Neural crest cell (in vitro differentiated cells): Measurements from ENCODE around the gene ATXN7L3B. TPM values are rescaled to one million over a fixed set of nuclear protein-coding genes. Genes with fewer than 3 reads are reported as not detected.
"Not testable (repeated sequence)": the region's sequence is repeated elsewhere in the genome, so short reads cannot be mapped to it uniquely, and the experiment has no call there.

Experiments used
- DNase-seq: peaks from one replicate; pipeline ENCODE4 v3.0.0; 2021; ENCODE audit warnings: low read depth, mixed read lengths, low spot score
- H3K27ac Mint-ChIP-seq: one replicate; pipeline ENCODE4 v1.8.0; 2021; ENCODE audit warnings: mild to moderate bottlenecking, mixed read lengths; ENCODE audit not compliant: unreplicated experiment
- H3K27me3 Mint-ChIP-seq: 2 replicates; pipeline ENCODE4 v1.8.0; 2021; ENCODE audit warnings: low read depth, mild to moderate bottlenecking, mixed read lengths
- H3K36me3 Mint-ChIP-seq: 2 replicates; pipeline ENCODE4 v1.8.0; 2021; ENCODE audit warnings: low read depth, mild to moderate bottlenecking, mixed read lengths
- H3K4me1 Mint-ChIP-seq: 2 replicates; pipeline ENCODE4 v1.8.0; 2021; ENCODE audit warnings: mixed read lengths
- H3K4me3 Mint-ChIP-seq: one replicate; pipeline ENCODE4 v1.8.0; 2021; ENCODE audit warnings: mild to moderate bottlenecking, mixed read lengths
- H3K9me3 Mint-ChIP-seq: 2 replicates; pipeline ENCODE4 v1.8.0; 2021; ENCODE audit warnings: mixed read lengths
- total RNA-seq: library from RNA; stranded (reverse); gene quantifications from 2 replicates; pipeline ENCODE4 v1.2.1, GENCODE V29; 2021
- TF ChIP-seq, protein P1 (sequence below): fragments of 200-600 bp; sonication (generic); conservative IDR thresholded peaks from 2 replicates; pipeline ENCODE4 v1.5.0; 2021; ENCODE audit warnings: antibody characterized with exemption, mild to moderate bottlenecking

The ATXN7L3B gene
- total RNA-seq, 1 donor from 2014 or later: 59.7 TPM

DNA sequence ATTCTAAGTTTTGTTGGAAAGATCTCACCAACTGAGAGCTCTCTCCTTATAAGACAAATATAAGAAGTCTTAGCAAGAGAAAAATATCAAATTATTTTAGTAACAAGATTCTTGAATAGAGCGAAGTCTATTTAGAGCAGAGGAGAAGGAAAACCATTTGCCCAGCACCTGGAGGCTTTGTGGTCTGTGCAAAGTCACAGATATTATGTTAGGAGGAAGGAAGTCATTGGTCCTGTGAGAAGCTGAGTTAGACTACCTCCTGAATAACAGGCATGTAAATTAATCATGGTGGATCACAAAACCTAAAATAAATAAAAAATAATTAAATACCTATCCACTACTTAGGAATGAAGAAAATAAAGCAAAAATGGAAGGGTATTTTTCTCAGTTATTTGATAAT, 38.4 kb upstream of the ATXN7L3B start:
- H3K27ac Mint-ChIP-seq: no peak overlapping the region
- peaks cover 10% of the 10 kb centered on the region for H3K36me3 Mint-ChIP-seq
- H3K4me1 Mint-ChIP-seq: no peaks in the 10 kb centered on the region
- no peaks in the 10 kb centered on the region for H3K27me3 Mint-ChIP-seq
- no peak for DNase-seq
- H3K9me3 Mint-ChIP-seq: peaks cover 3% of the 10 kb centered on the region
- TF ChIP-seq, protein P1, sequence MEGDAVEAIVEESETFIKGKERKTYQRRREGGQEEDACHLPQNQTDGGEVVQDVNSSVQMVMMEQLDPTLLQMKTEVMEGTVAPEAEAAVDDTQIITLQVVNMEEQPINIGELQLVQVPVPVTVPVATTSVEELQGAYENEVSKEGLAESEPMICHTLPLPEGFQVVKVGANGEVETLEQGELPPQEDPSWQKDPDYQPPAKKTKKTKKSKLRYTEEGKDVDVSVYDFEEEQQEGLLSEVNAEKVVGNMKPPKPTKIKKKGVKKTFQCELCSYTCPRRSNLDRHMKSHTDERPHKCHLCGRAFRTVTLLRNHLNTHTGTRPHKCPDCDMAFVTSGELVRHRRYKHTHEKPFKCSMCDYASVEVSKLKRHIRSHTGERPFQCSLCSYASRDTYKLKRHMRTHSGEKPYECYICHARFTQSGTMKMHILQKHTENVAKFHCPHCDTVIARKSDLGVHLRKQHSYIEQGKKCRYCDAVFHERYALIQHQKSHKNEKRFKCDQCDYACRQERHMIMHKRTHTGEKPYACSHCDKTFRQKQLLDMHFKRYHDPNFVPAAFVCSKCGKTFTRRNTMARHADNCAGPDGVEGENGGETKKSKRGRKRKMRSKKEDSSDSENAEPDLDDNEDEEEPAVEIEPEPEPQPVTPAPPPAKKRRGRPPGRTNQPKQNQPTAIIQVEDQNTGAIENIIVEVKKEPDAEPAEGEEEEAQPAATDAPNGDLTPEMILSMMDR: no peak
- no peak overlapping the region for H3K4me3 Mint-ChIP-seq

DNA sequence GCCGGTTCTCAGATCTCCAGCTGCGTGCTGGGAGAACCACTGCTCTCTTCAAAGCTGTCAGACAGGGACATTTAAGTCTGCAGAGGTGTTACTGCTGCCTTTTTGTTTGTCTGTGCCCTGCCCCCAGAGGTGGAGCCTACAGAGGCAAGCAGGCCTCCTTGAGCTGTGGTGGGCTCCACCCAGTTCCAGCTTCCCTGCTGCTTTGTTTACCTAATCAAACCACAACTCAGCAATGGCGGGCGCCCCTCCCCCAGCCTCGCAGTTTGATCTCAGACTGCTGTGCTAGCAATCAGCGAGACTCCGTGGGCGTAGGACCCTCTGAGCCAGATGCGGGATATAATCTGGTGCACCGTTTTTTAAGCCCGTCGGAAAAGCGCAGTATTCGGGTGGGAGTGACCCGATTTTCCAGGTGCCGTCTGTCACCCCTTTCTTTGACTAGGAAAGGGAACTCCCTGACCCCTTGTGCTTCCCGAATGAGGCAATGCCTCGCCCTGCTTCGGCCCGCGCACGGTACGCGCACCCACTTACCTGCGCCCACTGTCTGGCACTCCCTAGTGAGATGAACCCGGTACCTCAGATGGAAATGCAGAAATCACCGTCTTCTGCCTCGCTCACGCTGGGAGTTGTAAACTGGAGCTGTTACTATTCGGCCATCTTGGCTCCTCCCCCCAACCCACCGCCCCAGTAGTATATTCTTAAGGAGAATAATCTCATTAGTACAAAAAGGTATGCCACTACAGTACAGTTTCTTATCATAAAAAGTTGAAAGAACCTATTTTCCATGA, 28.6 kb upstream of the ATXN7L3B start:
- H3K36me3 Mint-ChIP-seq, DNase-seq: not testable (repeated sequence)

DNA sequence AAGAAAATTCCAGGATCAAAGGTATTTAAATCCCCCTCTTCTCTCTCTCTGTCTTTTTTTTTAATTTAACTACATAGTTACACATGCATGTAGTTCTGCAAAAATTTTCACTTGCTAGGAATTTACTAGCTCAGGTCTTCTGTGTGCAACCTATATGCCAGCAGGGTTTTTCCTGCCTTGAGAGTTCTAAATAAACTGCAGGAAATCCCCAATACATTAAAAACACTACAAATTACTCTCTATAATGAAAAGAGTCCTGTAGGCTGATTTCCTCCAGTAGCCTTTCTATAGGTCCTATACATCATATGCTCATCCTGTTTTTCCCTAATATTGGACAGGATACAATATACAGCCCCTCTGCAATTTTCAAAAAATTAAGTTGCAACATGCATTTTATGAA, 27.7 kb upstream of the ATXN7L3B start:
- no peaks in the 10 kb centered on the region for H3K27me3 Mint-ChIP-seq
- peaks cover 7% of the 10 kb centered on the region for H3K4me1 Mint-ChIP-seq
- TF ChIP-seq, protein P1: no peak
- H3K27ac Mint-ChIP-seq: no peak overlapping the region
- no peak for DNase-seq
- H3K36me3 Mint-ChIP-seq: peaks cover 2% of the 10 kb centered on the region
- H3K9me3 Mint-ChIP-seq: peaks cover 2% of the 10 kb centered on the region
- peak overlapping the region; percentile 75 for H3K4me3 Mint-ChIP-seq

More for the DNA sequence above, 28.6 kb upstream of the ATXN7L3B start:
- not testable (repeated sequence) for H3K9me3 Mint-ChIP-seq, H3K27me3 Mint-ChIP-seq, H3K4me1 Mint-ChIP-seq
- H3K27ac Mint-ChIP-seq: peak overlapping the region; percentile 95
- peak overlapping the region; percentile 92 for H3K4me3 Mint-ChIP-seq

DNA sequence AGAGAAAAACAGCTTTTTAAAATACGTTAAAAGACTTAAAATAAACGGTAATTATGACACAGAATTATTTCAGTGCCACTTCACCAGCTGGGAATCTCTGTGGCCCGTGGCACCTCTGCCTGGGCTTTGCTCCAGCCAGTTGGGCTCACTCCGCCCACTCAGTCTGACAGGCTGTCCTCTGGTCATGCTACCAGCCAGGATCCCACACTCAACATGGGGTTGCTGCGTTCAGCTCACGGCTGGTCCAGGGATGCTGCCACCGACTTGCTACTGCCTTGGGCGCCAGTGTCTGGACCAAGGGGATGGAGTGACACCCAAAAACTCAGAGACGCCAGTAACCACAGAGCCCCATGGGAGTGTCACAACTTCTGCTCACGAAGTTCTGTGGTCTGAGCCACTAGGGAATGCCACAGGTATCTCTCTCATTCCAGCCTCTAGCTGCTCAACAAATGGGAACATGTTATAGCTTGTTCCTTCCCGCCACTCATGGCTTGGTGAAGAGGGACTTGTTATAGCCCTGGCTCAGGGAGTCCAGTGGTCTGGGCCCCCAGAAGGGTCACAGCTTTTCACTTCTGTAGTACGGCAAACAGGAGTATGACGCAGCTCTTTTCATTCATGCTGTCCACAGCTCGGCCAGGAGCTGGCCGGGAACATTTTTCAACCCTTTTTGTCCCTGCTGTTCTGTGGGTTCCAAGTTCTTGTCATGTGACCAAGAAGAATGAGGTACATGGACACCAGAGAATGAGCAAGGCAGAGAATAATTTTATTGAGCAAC, 23.4 kb upstream of the ATXN7L3B start:
- peaks cover 4% of the 10 kb centered on the region for H3K4me1 Mint-ChIP-seq
- H3K27me3 Mint-ChIP-seq: peaks cover 10% of the 10 kb centered on the region
- H3K27ac Mint-ChIP-seq: no peak overlapping the region
- peaks cover 2% of the 10 kb centered on the region for H3K9me3 Mint-ChIP-seq
- peaks cover 2% of the 10 kb centered on the region for H3K36me3 Mint-ChIP-seq
- no peak overlapping the region for H3K4me3 Mint-ChIP-seq
- no peak for DNase-seq
- TF ChIP-seq, protein P1: no peak

DNA sequence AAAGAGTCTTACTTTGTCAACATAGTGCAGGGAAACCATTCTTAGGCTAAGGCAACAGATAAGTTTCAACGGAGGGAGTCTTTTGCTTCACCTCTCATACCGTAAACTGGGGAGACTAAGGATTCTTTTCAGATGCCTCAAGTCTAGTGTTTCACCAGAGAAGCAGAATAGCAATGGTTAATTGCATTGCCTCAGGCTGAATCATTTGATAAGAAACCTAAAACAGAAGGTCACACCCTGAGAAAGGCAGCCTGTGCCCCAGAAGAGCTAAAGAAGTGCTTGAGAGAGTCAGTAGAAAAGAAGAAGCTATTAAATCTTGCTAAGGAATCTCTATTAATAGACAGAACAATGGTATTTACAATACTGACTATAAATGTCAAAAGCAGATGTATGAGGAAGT, 21.8 kb upstream of the ATXN7L3B start:
- H3K36me3 Mint-ChIP-seq: no peaks in the 10 kb centered on the region
- TF ChIP-seq, protein P1: no peak
- no peak overlapping the region for H3K27ac Mint-ChIP-seq
- H3K9me3 Mint-ChIP-seq: no peaks in the 10 kb centered on the region
- H3K4me1 Mint-ChIP-seq: no peaks in the 10 kb centered on the region
- H3K4me3 Mint-ChIP-seq: no peak overlapping the region
- DNase-seq: no peak
- peaks cover 10% of the 10 kb centered on the region for H3K27me3 Mint-ChIP-seq

DNA sequence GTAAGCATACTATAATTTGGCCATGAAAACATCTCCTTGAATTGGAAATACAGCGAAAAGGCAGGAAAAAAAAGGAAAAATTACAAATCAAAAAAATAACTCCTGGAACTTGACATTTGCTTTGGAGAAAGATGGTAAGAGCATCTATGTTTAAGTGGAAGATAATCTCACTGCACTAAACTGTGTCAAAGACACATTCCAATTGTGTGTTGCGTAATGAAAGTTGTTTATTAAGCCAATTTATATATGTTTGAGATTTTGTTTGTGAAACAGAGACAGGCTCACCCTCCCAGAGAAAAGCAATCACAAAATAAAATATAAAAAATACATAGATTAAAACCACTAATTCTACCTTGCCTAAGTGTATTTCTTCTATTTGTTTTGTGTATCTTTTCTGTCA, 11.1 kb upstream of the ATXN7L3B start:
- Mint-ChIP-seq H3K9me3 (no peaks in the 10 kb centered on the region), H3K36me3 (no peaks in the 10 kb centered on the region), H3K4me1 (no peaks in the 10 kb centered on the region), H3K27ac (no peak overlapping the region), H3K4me3 (no peak overlapping the region), H3K27me3 (no peaks in the 10 kb centered on the region)
- TF ChIP-seq, protein P1: no peak
- no peak for DNase-seq
